GM19193 (cell line): ENCODE measurements around the gene FUBP3.

ENCODE experiments used
- POLR2A ChIP-seq: IDR thresholded peaks from 4 replicates; pipeline ENCODE4 v1.6.1; 2011; ENCODE audit not compliant: insufficient read depth, insufficient read length; ENCODE audit errors: extremely low read depth

Gene FUBP3

DNA sequence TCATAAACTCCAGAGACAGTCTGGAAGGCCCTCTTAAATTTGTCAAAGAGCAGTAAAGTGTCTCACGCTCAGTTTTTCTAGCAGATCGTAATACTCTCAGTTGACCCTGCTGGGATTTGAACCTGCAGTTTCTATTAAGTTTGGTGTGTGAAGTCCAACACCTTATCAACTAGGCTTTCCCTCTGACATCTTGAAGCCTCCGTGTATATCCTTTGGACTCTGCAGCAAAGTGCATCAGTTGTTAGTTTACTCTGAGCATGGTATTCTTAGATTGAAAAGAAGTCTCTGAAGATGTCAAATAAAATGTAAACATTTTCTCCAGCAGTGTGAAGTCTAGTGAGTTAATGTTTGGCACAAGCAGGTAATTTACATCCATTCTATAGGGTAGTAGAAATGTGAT lies 2.4 kb downstream of the FUBP3 start:
- TF ChIP-seq POLR2A = no peak

DNA sequence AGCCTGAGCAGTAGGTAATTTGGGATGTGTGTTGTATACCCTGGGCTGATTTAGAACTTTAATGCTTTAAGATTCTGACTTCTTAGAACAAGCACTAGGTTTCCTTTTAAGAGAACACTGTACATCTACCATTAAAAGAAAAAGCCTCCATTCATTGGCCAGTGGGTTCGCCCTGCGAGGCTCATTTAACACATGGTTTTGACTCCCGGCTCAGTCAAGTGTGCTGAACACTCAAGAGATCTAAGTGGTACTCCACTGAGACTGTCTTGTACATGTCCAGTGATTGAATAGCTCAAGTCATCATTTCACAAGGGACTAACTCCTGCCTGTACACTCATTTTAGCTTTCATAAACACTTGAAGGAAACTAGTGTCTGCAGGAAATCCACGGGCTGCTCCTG lies 3.9 kb downstream of the FUBP3 start:
- TF ChIP-seq POLR2A = no peak

DNA sequence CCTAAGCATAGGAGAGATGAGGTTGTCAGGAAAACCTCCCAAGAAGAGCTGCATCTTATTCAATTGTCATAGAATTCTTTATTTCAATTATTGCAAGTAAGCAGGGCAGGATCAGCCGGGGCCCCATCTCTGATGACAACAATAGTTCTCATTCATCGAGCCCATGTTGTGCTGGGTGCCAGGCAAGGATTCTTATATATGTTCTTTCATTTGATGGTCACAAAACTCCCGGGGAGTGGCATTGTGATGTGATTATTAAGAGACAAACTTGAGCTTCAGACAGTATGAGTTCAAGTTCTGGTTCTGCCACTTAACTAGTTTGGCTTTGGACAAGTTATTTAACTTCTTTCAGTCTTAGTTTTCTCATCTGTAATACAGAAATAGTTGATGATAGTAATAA lies 8.5 kb downstream of the FUBP3 start:
- no peak for TF ChIP-seq POLR2A

DNA sequence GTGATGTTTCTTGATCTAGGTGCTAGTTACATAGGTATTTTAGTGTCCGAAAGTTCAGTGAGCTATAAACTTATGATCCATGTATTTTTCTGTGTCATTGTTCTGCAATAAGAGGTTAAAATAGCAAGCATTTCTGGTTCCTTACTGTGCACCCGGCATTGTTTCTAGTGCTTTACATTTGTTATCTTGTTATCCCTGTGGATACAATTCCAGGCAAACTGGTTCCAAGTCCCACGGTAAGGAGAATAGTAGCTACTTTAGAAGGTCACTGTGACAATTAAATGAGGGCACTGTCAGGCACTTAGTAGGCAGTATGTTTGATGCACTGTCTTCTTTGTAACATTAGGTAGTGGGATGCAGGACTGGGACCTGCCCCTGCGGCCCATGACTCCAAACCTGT lies 9.0 kb downstream of the FUBP3 start:
- no peak for TF ChIP-seq POLR2A

DNA sequence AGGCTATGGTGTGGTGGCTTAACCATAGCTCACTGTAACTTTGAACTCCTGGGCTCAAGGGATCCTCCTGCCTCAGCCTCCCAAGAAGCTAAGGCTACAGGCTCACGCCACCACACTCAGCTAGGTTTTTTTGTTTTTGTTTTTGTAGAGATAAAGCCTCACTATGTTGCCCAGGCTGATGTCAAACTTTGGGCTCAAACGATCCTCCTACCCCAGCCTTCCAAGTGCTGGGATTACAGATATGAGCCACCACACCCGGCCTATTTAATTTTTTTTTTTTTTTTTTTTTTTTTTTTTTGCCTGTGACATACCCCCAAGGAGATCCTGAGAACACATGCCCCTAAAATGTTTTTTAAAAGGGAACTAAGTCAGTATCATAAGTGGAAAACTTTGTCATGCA lies 10.4 kb downstream of the FUBP3 start:
- no peak for TF ChIP-seq POLR2A

DNA sequence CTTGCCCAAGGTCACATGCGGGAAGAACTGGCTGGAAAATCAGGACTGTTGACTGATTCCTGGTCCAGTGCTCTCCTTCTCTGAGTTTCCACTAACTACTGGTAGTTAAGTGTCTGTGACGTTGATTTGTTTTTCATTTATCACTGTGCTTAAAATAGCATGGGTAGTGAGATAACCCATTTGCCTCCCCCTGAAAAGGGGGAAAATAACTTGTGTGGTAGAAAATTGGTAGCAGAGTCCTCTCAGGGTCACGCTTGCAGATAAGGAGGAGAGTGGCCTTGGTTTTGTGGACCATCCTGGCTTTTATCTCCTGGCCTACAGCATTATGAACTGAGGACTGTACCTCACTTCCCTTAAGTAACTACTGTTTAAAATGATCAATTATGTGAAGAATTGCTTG lies 10.9 kb downstream of the FUBP3 start:
- TF ChIP-seq POLR2A = no peak

DNA sequence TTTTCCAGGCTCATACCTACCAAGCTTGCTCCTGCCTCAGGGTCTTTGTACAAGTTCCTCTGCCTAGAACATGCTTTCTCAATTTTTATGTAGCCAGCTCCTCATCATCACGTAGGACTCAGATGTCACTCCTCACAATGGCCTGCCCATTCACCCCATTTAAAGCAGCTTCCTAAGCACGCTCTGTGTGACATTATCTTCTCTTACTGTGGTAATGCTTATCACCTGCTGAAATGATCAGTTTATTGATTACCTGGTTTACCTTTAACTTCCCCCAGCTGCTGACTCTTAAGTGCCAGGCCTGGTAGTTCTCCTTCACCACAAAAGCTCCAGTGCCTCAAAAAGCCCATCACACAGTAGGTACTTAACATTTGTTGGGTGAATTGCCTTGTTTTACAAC lies 13.6 kb downstream of the FUBP3 start:
- no peak for TF ChIP-seq POLR2A

DNA sequence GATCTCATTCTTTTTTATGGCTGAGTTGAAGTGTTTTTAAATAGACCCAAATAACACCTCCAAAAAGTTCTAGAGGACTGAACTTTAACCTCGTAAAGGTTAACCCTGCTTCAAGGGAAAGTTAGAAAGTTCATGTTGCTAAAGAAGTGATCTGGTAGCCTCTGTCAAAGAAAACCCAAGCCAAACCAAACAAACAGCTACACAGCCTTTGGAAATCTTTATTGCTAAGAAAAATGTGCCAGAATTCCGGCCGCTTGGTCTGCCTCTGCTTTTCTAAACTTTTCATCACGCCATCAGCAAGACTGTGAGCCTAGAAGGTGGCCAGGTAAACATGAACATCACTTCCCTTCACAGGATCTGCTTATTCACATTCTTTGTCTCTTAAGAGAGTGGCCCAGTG lies 17.9 kb downstream of the FUBP3 start:
- no peak for TF ChIP-seq POLR2A

DNA sequence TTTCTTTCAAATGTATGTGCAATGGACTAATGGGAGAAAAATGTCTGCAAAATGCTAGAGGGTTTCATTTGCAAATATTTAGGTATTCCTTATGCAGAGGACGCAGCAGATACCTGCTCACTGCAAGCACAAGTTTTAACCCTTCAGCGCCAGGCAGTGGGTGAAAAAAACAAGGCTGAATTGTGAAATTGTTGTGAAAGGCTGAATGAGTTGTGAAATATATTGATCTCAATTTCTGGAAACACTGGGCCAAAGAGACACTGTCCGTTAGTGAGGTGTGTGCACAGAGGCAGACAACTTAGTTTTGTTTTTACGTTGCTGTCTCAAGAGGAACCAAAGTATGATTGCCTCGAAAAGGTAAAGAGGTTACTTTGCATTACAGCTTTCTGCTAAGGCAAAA lies 18.8 kb downstream of the FUBP3 start:
- TF ChIP-seq POLR2A = no peak

DNA sequence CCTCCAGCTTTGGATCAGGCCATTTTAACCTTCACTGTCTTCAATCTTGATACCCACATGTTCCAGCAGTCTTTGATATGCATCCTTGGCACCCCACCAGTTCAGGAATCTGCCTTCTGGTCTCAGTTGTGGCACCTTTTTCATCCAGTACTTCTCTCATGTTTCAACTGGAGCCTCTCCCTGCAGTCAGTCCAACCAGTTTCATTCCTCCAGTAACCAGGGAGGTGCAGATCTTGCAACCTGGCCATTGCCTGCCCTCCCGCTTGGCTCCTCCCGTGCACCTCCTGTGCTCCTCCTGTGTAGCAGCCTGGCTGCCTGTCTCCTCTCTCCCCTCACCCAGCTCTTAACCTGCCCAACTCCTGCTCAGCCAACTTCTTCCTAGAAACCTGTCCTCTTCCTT lies 20.2 kb downstream of the FUBP3 start:
- no peak for TF ChIP-seq POLR2A

DNA sequence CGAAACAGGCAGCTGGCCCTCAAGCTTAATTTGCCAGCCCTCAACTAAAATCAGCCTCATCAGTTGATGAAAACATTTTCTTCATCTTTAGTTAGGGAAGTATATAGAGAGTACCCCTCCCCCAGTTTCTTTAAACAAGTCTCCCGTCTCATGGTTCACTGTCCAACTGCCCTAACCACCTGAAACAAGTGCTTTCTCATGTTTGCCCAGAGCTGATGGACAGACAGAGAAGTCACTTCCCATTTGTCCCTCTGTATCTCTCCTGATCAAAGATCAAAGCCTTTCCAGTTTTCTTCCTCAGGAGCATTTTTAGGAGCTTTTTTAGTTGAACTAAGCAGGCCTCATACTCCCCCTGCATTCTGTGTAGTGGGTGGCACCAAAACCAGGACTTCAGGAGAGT lies 21.7 kb downstream of the FUBP3 start:
- no peak for TF ChIP-seq POLR2A

DNA sequence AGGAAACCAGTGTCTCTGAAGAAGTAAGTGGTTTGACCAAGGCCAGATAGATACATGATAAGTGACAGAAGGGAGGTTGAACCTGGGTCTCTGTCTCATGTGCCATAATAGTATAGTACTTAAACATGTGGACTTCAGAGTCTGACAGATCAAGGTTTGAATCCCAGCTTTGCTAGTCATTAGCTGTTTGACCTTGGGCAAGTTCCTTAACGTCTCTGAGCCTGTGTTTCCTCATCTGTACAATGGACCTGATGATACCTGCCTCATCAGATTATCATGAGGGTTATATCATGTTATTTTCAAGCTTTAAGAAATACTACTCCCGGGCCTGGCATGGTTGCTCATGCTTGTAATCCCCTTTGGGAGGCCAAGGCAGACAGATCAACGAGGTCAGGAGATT lies 24.9 kb downstream of the FUBP3 start:
- no peak for TF ChIP-seq POLR2A

DNA sequence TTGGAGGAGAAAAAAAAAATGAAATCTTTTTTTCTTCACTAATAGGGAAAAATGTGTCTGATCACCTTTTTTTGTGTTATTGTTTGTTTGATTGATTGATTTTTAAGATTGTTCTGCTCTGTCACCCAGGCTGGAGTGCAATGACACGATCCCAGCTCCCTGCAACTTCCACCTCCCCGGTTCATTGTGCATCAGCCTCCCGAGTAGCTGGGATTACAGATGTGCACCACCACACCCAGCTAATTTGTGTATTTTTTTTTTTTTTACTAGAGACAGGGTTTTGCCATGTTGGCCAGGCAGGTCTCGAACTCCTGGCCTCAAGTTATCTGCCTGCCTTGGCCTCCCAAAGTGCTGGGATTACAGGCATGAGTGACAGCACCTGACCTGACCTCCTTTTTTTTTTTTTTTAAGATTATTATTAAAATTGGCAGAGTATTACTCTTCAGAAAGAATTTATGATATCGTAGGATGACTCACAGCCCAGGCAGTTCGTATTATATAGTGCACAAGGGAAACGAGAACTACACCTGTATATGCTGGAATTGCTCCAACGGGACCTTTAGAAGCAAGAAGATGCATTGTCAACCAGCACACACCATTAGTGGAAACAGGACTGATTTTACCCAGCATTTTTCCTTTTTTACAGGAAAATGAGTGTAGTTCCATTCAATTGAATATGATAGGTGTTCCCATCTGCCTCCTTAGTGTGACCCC lies 27.7 kb downstream of the FUBP3 start:
- no peak for TF ChIP-seq POLR2A

DNA sequence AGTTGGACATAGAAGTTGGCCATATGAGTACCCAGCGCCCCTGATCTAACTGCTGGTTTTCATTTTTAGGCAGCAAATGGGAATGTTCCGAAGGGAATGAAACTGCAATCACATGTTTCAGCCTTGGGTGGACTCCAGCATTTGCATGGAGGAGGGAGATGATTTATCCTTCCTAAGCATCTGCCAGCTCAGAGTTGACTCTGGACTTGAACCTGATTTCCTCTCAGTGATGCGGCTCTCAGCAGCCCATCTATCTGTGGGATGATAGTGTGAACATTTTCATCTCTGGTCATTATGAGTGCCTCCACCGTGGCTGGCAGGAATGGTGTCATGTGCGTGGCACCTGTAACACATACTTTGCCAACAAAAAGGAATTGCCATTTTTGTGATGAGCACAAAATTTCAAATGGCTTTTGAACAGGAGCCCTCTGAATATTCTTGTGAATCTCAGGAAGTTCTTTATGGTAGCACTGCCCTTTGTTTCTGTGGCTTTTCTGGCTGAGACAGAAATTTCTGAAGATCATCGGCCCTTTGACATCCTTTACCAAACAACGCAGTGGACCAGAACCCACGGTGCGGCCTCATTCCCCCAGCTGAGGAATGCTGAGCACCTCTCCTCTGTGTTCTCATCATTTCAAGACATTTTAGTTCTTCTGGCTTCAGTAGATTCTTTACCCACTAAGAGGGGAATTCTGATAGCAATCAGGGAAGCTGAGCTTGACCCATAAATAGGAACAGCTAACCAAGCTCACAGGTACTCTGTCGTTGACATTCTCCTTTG lies 28.5 kb downstream of the FUBP3 start:
- no peak for TF ChIP-seq POLR2A

DNA sequence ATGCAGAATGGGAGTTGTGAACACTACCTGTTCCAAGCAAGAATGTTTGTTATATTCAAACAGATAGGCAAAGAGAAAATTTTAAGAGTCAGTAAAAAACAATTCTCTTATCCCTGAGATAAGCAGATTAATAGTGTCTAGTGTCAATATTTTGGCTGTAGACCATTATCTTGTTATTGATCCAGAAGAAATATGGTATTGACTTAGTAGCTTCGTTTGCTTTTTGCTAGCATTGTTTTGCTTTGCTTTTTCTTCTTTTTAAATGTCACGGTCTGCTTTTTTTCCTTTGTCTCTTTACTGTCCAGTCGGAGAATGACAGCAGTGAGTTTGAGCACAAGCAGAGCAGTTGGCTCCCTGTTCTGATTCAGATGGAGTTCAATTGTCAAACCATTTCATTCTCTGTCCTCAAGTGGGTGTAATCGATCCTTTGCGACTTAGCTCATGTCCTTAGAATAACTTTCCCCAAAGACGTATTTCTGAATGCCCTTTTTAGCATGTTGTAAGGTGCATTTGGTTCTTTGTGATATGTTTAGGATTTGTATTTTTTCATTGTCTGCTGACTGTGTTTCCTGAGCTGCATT lies 29.3 kb downstream of the FUBP3 start:
- no peak for TF ChIP-seq POLR2A

DNA sequence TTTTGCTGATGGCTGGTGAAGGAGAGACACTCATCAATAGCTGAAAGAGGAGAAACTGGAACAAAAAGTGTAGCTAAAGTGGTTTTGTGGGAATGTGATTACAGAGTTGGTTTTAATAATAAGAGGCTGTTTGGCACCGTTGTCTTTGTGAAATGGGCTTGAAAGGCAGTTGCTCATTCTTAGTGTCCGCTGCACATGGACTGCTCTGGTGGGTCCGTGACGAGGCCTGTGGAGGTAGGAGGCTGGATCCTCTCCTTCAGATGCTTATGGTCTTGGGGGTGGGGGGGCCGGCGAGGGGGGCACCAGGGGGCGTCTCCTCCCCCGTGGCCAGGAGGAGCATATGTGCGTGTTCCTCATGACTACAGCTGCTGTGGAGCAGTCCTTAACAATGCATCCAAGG lies 29.8 kb downstream of the FUBP3 start:
- no peak for TF ChIP-seq POLR2A

DNA sequence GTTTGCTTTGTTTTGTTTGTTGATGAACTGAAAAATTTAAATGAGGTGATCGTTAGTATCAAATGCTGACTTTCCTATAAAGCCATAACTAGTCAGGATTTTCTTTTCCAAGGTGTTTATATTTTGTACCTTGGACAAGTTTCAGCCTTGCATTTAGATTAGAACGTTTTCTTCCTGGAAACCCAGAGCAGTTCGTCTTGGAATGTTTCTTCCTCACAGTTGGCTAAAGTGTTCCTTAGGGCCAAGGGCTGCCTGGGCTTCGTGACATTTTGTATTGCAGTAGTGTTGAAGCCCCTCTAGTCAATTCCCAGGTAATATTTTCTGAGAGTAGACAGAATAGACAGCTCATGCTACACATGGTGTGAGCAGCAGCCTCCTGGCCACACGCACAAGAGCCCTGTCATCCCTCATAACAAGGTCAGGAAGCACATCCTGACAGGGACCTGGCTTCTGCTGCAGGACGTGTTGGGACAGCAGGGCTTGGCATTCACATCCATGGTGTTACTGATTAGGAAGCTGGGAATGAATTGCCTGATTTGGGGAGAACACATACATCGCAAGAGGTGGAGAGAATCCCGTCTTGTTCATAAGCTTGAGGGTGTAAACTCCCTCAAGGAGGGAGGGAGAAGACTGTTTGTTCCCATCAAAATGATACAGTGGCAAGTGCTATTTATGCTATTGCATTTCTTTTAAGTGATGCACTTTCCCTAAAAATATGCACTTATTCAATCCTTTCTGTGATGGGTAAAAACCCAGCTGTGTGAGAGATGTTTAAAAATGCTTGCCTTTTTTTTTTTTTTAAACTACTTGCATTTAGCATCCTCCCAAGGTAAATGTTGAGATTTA lies 31.7 kb downstream of the FUBP3 start:
- no peak for TF ChIP-seq POLR2A
